Panc1 (cell line): ENCODE results near the gene DCHS1. TPM values are rescaled to one million over a fixed set of nuclear protein-coding genes. Genes with fewer than 3 reads are reported as not detected.

Source experiments
- ATAC-seq: fragments of 200-7000 bp; cut with Tn5 transposase; 2 replicates; pipeline ENCODE4 v1.9.1; 2020; ENCODE audit warnings: mild to moderate bottlenecking, moderate library complexity
- BruUV-seq: library from RNA; stranded (reverse); fragments of 400-500 nt; replicated peaks from 2 replicates; lab custom pipeline; 2021; lab: Mats Ljungman, UMichigan
- CTCF ChIA-PET: fragments of 300-600 bp; sonication (Branson Sonifier 250); formaldehyde crosslinking; loops from one replicate; lab custom pipeline; 2022; ENCODE audit warnings: antibody characterized with exemption; lab: Charles Lee
- POLR2A ChIA-PET: fragments of 300-600 bp; sonication (Branson Sonifier 250); formaldehyde crosslinking; loops from one replicate; lab custom pipeline; 2022; ENCODE audit warnings: antibody characterized with exemption; lab: Charles Lee
- DNase-seq: peaks from one replicate; pipeline ENCODE4 v3.0.0-alpha.2; 2010; ENCODE audit warnings: low read depth, low spot score
- H3K27ac ChIP-seq: 2 replicates; pipeline ENCODE4 v1.5.1; 2011; ENCODE audit warnings: mild to moderate bottlenecking, low read length, inconsistent platforms
- H3K27me3 ChIP-seq: fragments of 200-500 bp; sonication (Bioruptor generic); 2 replicates; pipeline ENCODE4 v1.6.0; 2014; ENCODE audit warnings: low read length, inconsistent platforms; ENCODE audit not compliant: control insufficient read depth, insufficient read depth
- H3K36me3 ChIP-seq: fragments of 200-500 bp; sonication (Bioruptor generic); 2 replicates; pipeline ENCODE4 v1.5.1; 2014; ENCODE audit warnings: inconsistent platforms, mild to moderate bottlenecking, low read length, moderate library complexity; ENCODE audit not compliant: control insufficient read depth, insufficient read depth
- H3K4me1 ChIP-seq: 2 replicates; pipeline ENCODE4 v1.5.1; 2011; ENCODE audit warnings: inconsistent platforms, mild to moderate bottlenecking, low read length, moderate library complexity; ENCODE audit not compliant: control insufficient read depth, insufficient read depth
- H3K4me3 ChIP-seq, 2 experiments: 2 replicates each; pipeline ENCODE4 v1.5.1; 2011 to 2012; ENCODE audit warnings: low read depth in 2 of 2, low read length in 2 of 2, mild to moderate bottlenecking in 2 of 2, inconsistent platforms in 1 of 2, moderate library complexity in 1 of 2
- H3K9me3 ChIP-seq: fragments of 200-500 bp; sonication (Bioruptor generic); 2 replicates; pipeline ENCODE4 v1.5.1; 2014; ENCODE audit warnings: low read depth, mild to moderate bottlenecking, inconsistent platforms, low read length, moderate library complexity; ENCODE audit not compliant: control insufficient read depth, insufficient read depth
- POLR2AphosphoS5 ChIP-seq: IDR thresholded peaks from 2 replicates; pipeline ENCODE4 v1.6.1; 2012; ENCODE audit warnings: mild to moderate bottlenecking, low read depth, low read length, moderate library complexity
- REST ChIP-seq, 2 experiments: IDR thresholded peaks; 2 replicates each; pipeline ENCODE4 v1.6.1; 2011 to 2012; ENCODE audit warnings: low read depth in 2 of 2, control low read depth in 1 of 2, low read length in 1 of 2, mild to moderate bottlenecking in 1 of 2, moderate library complexity in 1 of 2; ENCODE audit not compliant: insufficient read depth in 1 of 2
- SIN3A ChIP-seq: IDR thresholded peaks from 2 replicates; pipeline ENCODE4 v1.6.1; 2012; ENCODE audit warnings: low read depth, mild to moderate bottlenecking, low read length, moderate library complexity, borderline replicate concordance; ENCODE audit not compliant: insufficient read depth
- TCF7L2 ChIP-seq: IDR thresholded peaks from 2 replicates; pipeline ENCODE4 v1.6.1; 2011; ENCODE audit warnings: mild to moderate bottlenecking, low read depth, low read length, inconsistent platforms
- in situ Hi-C: cut with HindIII; loops from 2 replicates; pipeline ENCODE4 v1.10.0; 2016; ENCODE audit warnings: low sequenced_read_pairs, low pct_unique_long_range_greater_than_20kb
- intact Hi-C: fragments of 100-400 bp; cut with micrococcal nuclease; formaldehyde crosslinking; loops from one replicate; pipeline ENCODE4 v1.10.0; 2022; ENCODE audit not compliant: unreplicated experiment
- total RNA-seq: library from RNA; stranded (reverse); gene quantifications from one replicate; pipeline ENCODE4 v1.2.1, GENCODE V29; 2021; ENCODE audit not compliant: unreplicated experiment
- TF ChIP-seq, protein P1 (sequence below): fragments of 450-650 bp; IDR thresholded peaks from 2 replicates; pipeline ENCODE4 v1.5.1; 2017; ENCODE audit warnings: mild to moderate bottlenecking

Gene DCHS1
- total RNA-seq, 1 experiment from 2014 or later: 2.2 TPM

DNA sequence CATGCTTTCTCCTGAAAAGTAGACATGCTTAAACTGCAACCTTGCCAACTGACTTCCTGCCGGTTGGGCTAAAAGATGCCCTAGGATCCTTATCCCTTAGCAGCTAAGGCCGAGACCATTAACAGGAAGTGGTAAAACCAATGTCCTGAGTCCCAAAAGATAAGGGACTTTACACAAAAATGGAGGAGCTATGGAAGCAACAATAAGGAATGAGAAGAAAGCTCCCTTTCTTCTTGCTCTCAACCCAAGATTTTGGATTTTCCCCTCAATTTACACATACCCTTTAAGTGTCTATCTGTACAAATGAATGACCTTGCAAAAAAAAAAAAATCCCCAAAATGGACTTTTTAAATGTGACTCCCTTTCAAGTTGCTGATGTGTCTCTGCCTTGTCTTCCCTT, 16.4 kb upstream of the DCHS1 start:
- no peaks in the 10 kb centered on the region for H3K4me1 ChIP-seq
- intact Hi-C loops (no loop called here), in situ Hi-C loops (no loop called here)
- no peak overlapping the region for H3K4me3 ChIP-seq
- no peaks in the 10 kb centered on the region; the same call in 1 of the 2 replicates for H3K27me3 ChIP-seq
- ATAC-seq: no peak
- H3K27ac ChIP-seq: no peak overlapping the region
- H3K9me3 ChIP-seq: no peaks in the 10 kb centered on the region
- TF ChIP-seq REST (IDR thresholded peaks at IDR 0.05; ENCODE audit: insufficient read depth in 1 of 2, low read depth in 2 of 2, low read length in 1 of 2) (no peak), TCF7L2 (no peak), POLR2AphosphoS5 (no peak), SIN3A (no peak)
- TF ChIP-seq, protein P1, sequence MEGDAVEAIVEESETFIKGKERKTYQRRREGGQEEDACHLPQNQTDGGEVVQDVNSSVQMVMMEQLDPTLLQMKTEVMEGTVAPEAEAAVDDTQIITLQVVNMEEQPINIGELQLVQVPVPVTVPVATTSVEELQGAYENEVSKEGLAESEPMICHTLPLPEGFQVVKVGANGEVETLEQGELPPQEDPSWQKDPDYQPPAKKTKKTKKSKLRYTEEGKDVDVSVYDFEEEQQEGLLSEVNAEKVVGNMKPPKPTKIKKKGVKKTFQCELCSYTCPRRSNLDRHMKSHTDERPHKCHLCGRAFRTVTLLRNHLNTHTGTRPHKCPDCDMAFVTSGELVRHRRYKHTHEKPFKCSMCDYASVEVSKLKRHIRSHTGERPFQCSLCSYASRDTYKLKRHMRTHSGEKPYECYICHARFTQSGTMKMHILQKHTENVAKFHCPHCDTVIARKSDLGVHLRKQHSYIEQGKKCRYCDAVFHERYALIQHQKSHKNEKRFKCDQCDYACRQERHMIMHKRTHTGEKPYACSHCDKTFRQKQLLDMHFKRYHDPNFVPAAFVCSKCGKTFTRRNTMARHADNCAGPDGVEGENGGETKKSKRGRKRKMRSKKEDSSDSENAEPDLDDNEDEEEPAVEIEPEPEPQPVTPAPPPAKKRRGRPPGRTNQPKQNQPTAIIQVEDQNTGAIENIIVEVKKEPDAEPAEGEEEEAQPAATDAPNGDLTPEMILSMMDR: no peak
- H3K36me3 ChIP-seq: no peaks in the 10 kb centered on the region
- CTCF ChIA-PET: interaction anchor here (0.6 to 0.7 kb wide), 3 partner anchors 12 to 167 kb away, joined by 5 to 7 read pairs (median 6); no protein-coding TSS in a partner anchor
- BruUV-seq: no TSS peak
- POLR2A ChIA-PET: interaction anchor here (0.6 to 0.7 kb wide), 3 partner anchors 9 to 58 kb away, joined by 3 to 8 read pairs (median 4); no protein-coding TSS in a partner anchor
- DNase-seq: no peak

DNA sequence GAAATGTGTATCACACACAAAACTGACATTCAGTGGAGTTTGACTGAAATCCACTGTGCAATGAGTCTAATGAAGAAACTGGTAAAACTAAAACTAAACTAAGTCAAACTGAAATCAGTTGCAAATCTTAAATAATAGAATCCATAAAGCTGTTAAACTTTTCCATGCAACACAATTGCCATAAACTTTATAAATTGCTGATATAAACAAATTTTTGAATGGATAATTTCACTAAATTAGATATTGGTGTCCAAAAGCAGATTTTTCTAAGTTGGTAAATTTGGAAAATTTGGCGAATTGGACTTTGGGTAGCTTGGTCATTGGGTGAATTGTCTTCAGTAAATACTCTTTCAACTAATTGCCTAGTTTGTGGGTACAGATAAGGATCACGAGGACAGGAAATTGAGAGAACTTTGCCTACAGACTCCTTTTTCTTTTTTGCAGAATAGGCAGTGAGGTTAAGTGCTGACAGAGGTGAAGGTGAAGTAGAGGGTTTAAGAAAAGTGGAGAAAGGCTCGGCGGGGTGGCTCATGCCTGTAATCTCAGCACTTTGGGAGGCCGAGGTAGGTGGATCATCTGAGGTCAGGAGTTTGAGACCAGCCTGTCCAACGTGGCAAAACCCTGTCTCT, 14.7 kb upstream of the DCHS1 start:
- Histone ChIP-seq H3K27me3 (no peaks in the 10 kb centered on the region; the same call in 1 of the 2 replicates), H3K27ac (no peak overlapping the region), H3K36me3 (no peaks in the 10 kb centered on the region), H3K4me3 (no peak overlapping the region), H3K4me1 (no peaks in the 10 kb centered on the region), H3K9me3 (no peaks in the 10 kb centered on the region)
- in situ Hi-C loops: no loop called here
- no TSS peak for BruUV-seq
- no peak for TF ChIP-seq SIN3A
- no peak for TF ChIP-seq POLR2AphosphoS5
- CTCF ChIA-PET: no interaction called here
- POLR2A ChIA-PET: no interaction called here
- no peak for ATAC-seq
- DNase-seq: no peak
- intact Hi-C loops: no loop called here
